H1 (cell line): ENCODE results near the gene NSF. TPM values are rescaled to one million over a fixed set of nuclear protein-coding genes. Genes with fewer than 3 reads are reported as not detected.
"Not testable (repeated sequence)": the region's sequence is repeated elsewhere in the genome, so short reads cannot be mapped to it uniquely, and the experiment has no call there.

ENCODE experiments used
- CTCF ChIA-PET: fragments of 300-600 bp; sonication (Branson Sonifier 250); formaldehyde crosslinking; loops from one replicate; lab custom pipeline; 2021; ENCODE audit not compliant: partially characterized antibody; lab: Charles Lee
- POLR2A ChIA-PET: fragments of 300-600 bp; sonication (Branson Sonifier 250); formaldehyde crosslinking; loops from one replicate; lab custom pipeline; 2021; ENCODE audit warnings: inconsistent platforms; ENCODE audit not compliant: partially characterized antibody; lab: Charles Lee
- DNase-seq, 2 experiments: peaks; one replicate each; pipeline versions ENCODE4 v3.0.0 to v3.0.0-alpha.2; 2010 to 2022; ENCODE audit warnings: low spot score in 2 of 2, low read depth in 1 of 2, mixed read lengths in 1 of 2
- FAIRE-seq: peaks from 2 replicates; lab custom pipeline; 2011; peaks lifted over from hg19 to GRCh38; lab: Jason Lieb, UNC
- H2AFZ ChIP-seq: 2 replicates; pipeline ENCODE4 v1.8.1; 2012; ENCODE audit warnings: low read length, inconsistent platforms
- H2AK5ac ChIP-seq: 2 replicates; pipeline ENCODE4 v1.6.1; 2013; ENCODE audit warnings: low read depth, low read length
- H2BK120ac ChIP-seq: replicated peaks from 2 replicates; pipeline ENCODE3; 2013; ENCODE audit warnings: low read depth, low read length, inconsistent platforms
- H2BK12ac ChIP-seq: 2 replicates; pipeline ENCODE4 v1.6.1; 2013; ENCODE audit warnings: low read depth, low read length
- H2BK15ac ChIP-seq: 2 replicates; pipeline ENCODE4 v1.6.1; 2013; ENCODE audit warnings: low read length
- H2BK20ac ChIP-seq: 2 replicates; pipeline ENCODE4 v1.6.1; 2013; ENCODE audit warnings: low read length
- H2BK5ac ChIP-seq: 2 replicates; pipeline ENCODE4 v1.6.1; 2013; ENCODE audit warnings: low read depth, low read length
- H3K14ac ChIP-seq: 2 replicates; pipeline ENCODE4 v1.6.1; 2013; ENCODE audit warnings: inconsistent platforms; ENCODE audit not compliant: insufficient read length
- H3K18ac ChIP-seq: 2 replicates; pipeline ENCODE4 v1.6.1; 2013; ENCODE audit warnings: low read length; ENCODE audit errors: extremely low read depth
- H3K23ac ChIP-seq: 2 replicates; pipeline ENCODE4 v1.6.1; 2013; ENCODE audit warnings: inconsistent platforms; ENCODE audit not compliant: insufficient read length
- H3K23me2 ChIP-seq: 2 replicates; pipeline ENCODE4 v1.6.1; 2013; ENCODE audit warnings: low read depth, low read length
- H3K27ac ChIP-seq: 2 replicates; pipeline ENCODE4 v1.6.1; 2011; ENCODE audit warnings: low read depth, low read length, inconsistent platforms
- H3K27me3 ChIP-seq, 4 experiments: replicated peaks in 1 of 4; 1 replicate in 1 of 4; 2 replicates in 3 of 4; pipeline versions ENCODE4 v1.6.1 to v1.8.1; 2011 to 2013; ENCODE audit warnings: low read length in 3 of 4, mild to moderate bottlenecking in 3 of 4, inconsistent platforms in 2 of 4, mixed read lengths in 2 of 4, moderate library complexity in 1 of 4; ENCODE audit not compliant: control insufficient read depth in 3 of 4, insufficient read depth in 3 of 4; ENCODE audit errors: extremely low read depth in 1 of 4
- H3K36me3 ChIP-seq, 4 experiments: 2 replicates each; pipeline versions ENCODE4 v1.6.1 to v1.8.1; 2011 to 2013; ENCODE audit warnings: mild to moderate bottlenecking in 4 of 4, low read length in 3 of 4, moderate library complexity in 2 of 4, control low read depth in 1 of 4, inconsistent platforms in 1 of 4; ENCODE audit not compliant: insufficient read depth in 4 of 4, control insufficient read depth in 2 of 4
- H3K4ac ChIP-seq: replicated peaks from 2 replicates; pipeline ENCODE3; 2013; ENCODE audit warnings: low read length, low read depth, mixed read lengths, inconsistent platforms; ENCODE audit not compliant: insufficient read length
- H3K4me1 ChIP-seq, 4 experiments: replicated peaks in 1 of 4; 1 replicate in 1 of 4; 2 replicates in 3 of 4; pipeline versions ENCODE4 v1.6.1 to v1.8.1; 2011 to 2013; ENCODE audit warnings: low read length in 3 of 4, inconsistent platforms in 2 of 4, mixed read lengths in 1 of 4; ENCODE audit not compliant: insufficient read depth in 4 of 4, control insufficient read depth in 3 of 4
- H3K4me2 ChIP-seq, 2 experiments: 2 replicates each; pipeline versions ENCODE4 v1.6.1 to v1.8.1; 2011 to 2013; ENCODE audit warnings: low read depth in 2 of 2, low read length in 2 of 2, control low read depth in 1 of 2, inconsistent platforms in 1 of 2, mild to moderate bottlenecking in 1 of 2; ENCODE audit not compliant: insufficient read depth in 1 of 2
- H3K4me3 ChIP-seq, 4 experiments: fragments of 200-600, 300-600 bp in 1 of 4; sonication (generic), shearing (Covaris generic), sonication (Bioruptor Twin) in 1 of 4; 2 replicates each; pipeline versions ENCODE4 v1.5.1 to v1.8.1; 2011 to 2016; ENCODE audit warnings: low read length in 4 of 4, low read depth in 3 of 4, control low read depth in 2 of 4, inconsistent platforms in 2 of 4, mild to moderate bottlenecking in 2 of 4, mixed read lengths in 1 of 4, moderate library complexity in 1 of 4; ENCODE audit not compliant: insufficient read depth in 2 of 4; ENCODE audit errors: extremely low read depth in 1 of 4
- H3K56ac ChIP-seq: replicated peaks from 2 replicates; pipeline ENCODE3; 2013; ENCODE audit warnings: low read depth, mild to moderate bottlenecking, mixed read lengths, low read length, inconsistent platforms; ENCODE audit not compliant: insufficient read length
- H3K79me1 ChIP-seq: 2 replicates; pipeline ENCODE4 v1.6.1; 2013; ENCODE audit warnings: low read depth, low read length, control low read depth
- H3K79me2 ChIP-seq, 2 experiments: 2 replicates each; pipeline versions ENCODE4 v1.6.1 to v1.8.1; 2012 to 2013; ENCODE audit warnings: low read length in 2 of 2, mild to moderate bottlenecking in 2 of 2, inconsistent platforms in 1 of 2; ENCODE audit not compliant: insufficient read depth in 2 of 2, control insufficient read depth in 1 of 2
- H3K9ac ChIP-seq, 4 experiments: replicated peaks in 1 of 4; 1 replicate in 1 of 4; 2 replicates in 3 of 4; pipeline versions ENCODE4 v1.6.1 to v1.8.1; 2011 to 2013; ENCODE audit warnings: low read depth in 3 of 4, low read length in 3 of 4, control low read depth in 2 of 4, mild to moderate bottlenecking in 2 of 4, moderate library complexity in 2 of 4, inconsistent platforms in 1 of 4; ENCODE audit errors: extremely low read depth in 1 of 4
- H3K9me3 ChIP-seq, 2 experiments: 2 replicates each; pipeline versions ENCODE4 v1.6.1 to v1.8.1; 2012 to 2013; ENCODE audit warnings: mild to moderate bottlenecking in 2 of 2, moderate library complexity in 2 of 2, control low read depth in 1 of 2, inconsistent platforms in 1 of 2, low read depth in 1 of 2, low read length in 1 of 2, mixed read lengths in 1 of 2; ENCODE audit not compliant: insufficient read depth in 2 of 2
- H4K20me1 ChIP-seq, 2 experiments: replicated peaks in 1 of 2; 2 replicates each; pipeline versions ENCODE3 to v1.8.1; 2011 to 2013; ENCODE audit warnings: inconsistent platforms in 2 of 2, low read length in 2 of 2, mild to moderate bottlenecking in 1 of 2; ENCODE audit not compliant: insufficient read depth in 2 of 2, control insufficient read depth in 1 of 2
- H4K5ac ChIP-seq: 2 replicates; pipeline ENCODE4 v1.6.1; 2013; ENCODE audit warnings: low read length, low read depth, mixed read lengths, inconsistent platforms; ENCODE audit not compliant: insufficient read length
- H4K8ac ChIP-seq: 2 replicates; pipeline ENCODE4 v1.8.0; 2013; ENCODE audit warnings: mild to moderate bottlenecking, moderate library complexity, low read length, inconsistent platforms; ENCODE audit not compliant: insufficient read depth; ENCODE audit errors: extremely low read depth
- H4K91ac ChIP-seq: replicated peaks from 2 replicates; pipeline ENCODE3; 2013; ENCODE audit warnings: low read length, mixed read lengths, inconsistent platforms; ENCODE audit not compliant: insufficient read length
- WGBS, 2 experiments: shearing (Covaris generic) in 1 of 2; methylation state at CpG; one replicate each; pipeline versions ENCODE4 v1.1.6 to v1.1.7; 2013 to 2015; ENCODE audit warnings: low lambda C conversion rate in 2 of 2, mixed read lengths in 2 of 2, inconsistent platforms in 1 of 2, low coverage in 1 of 2, missing lambda C conversion rate in 1 of 2; ENCODE audit not compliant: insufficient replicate concordance in 2 of 2, insufficient coverage in 1 of 2, insufficient read length in 1 of 2; ENCODE audit errors: extremely low coverage in 1 of 2, missing lambda C conversion rate in 1 of 2; 5-methylcytosine and 5-hydroxymethylcytosine counted together
- polyA plus RNA-seq, 7 experiments: library from polyadenylated mRNA; depleted of rRNA in 3 of 7; stranded (reverse) in 5 of 7; unstranded in 2 of 7; fragments of >200 nt in 5 of 7; fragments of 200-250 nt in 2 of 7; gene quantifications; 1 replicate in 5 of 7; 2 replicates in 1 of 7; 4 replicates in 1 of 7; pipeline versions ENCODE4 v1.2.1 to v1.2.3, GENCODE V29; 2011 to 2013; ENCODE audit warnings: missing spikeins in 2 of 7, mixed read lengths in 2 of 7
- total RNA-seq: library from RNA; stranded (reverse); fragmentation: NEBNext Ultra II Directional; extraction: Animal tissue kit (Norgen Biotek cat#: 25700); gene quantifications from 2 replicates; pipeline ENCODE4 v1.2.1, GENCODE V29; 2021

Gene NSF
- total and polyA plus RNA-seq, 2 of the 8 experiments (the other 6 are each of a cell fraction or from before 2014, with no cell fraction given), result 13.0 to 27.7 TPM

GRCh38 chr17:46617121-46617520, 26.7 kb downstream of the NSF start:
- H2BK120ac ChIP-seq, H3K9ac ChIP-seq, CTCF ChIA-PET, H3K79me1 ChIP-seq, H3K36me3 ChIP-seq, H2BK12ac ChIP-seq, H3K4me1 ChIP-seq, H3K9me3 ChIP-seq, H3K14ac ChIP-seq, H3K23me2 ChIP-seq, H4K20me1 ChIP-seq, H3K18ac ChIP-seq, POLR2A ChIA-PET, DNase-seq, H3K27me3 ChIP-seq, FAIRE-seq, H4K5ac ChIP-seq, H4K91ac ChIP-seq, H2AK5ac ChIP-seq, H3K4me3 ChIP-seq, H3K27ac ChIP-seq, H4K8ac ChIP-seq, H3K79me2 ChIP-seq, H3K4ac ChIP-seq, H2BK5ac ChIP-seq, H3K4me2 ChIP-seq, H3K56ac ChIP-seq, H2BK20ac ChIP-seq, H3K23ac ChIP-seq, H2AFZ ChIP-seq, H2BK15ac ChIP-seq: not testable (repeated sequence)
- no CpG with 5 or more reads among the region's 3 CpGs for WGBS, 2 experiments

DNA sequence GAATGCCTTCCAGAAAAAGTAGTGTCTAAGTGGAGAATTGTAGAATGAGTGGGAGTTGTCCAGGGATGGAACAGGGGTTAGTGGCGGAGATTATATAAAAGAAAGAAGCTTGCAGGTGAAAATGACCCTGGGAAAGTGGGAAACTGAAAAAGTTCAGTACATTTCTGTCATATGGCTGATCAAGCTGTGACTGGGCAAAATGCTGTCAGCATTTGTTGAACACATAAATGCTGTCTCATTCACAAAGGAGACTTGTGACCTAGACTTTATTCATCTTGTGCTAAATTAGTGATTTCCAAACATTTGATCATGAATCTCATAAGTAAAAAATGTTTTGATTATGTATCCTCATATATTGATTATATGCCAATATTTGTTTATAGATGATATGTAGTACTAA, 28.5 kb downstream of the NSF start:
- H3K4me1 ChIP-seq, H3K27me3 ChIP-seq, H3K9me3 ChIP-seq, H3K56ac ChIP-seq, H3K4me2 ChIP-seq, H2BK5ac ChIP-seq, H4K20me1 ChIP-seq, H3K36me3 ChIP-seq, POLR2A ChIA-PET, H3K4me3 ChIP-seq, H3K23me2 ChIP-seq, H4K8ac ChIP-seq, H3K9ac ChIP-seq, H3K79me1 ChIP-seq, H2AFZ ChIP-seq, H3K79me2 ChIP-seq, H2AK5ac ChIP-seq, H3K18ac ChIP-seq, H4K91ac ChIP-seq, H3K27ac ChIP-seq, FAIRE-seq, H4K5ac ChIP-seq, H2BK15ac ChIP-seq, H3K23ac ChIP-seq, H3K4ac ChIP-seq, CTCF ChIA-PET, H2BK12ac ChIP-seq, H2BK120ac ChIP-seq, H2BK20ac ChIP-seq, DNase-seq, H3K14ac ChIP-seq: not testable (repeated sequence)
- no CpG with 5 or more reads among the region's 1 CpG for WGBS, 2 experiments
